Measurements from ENCODE around the gene LPXN.

DNA sequence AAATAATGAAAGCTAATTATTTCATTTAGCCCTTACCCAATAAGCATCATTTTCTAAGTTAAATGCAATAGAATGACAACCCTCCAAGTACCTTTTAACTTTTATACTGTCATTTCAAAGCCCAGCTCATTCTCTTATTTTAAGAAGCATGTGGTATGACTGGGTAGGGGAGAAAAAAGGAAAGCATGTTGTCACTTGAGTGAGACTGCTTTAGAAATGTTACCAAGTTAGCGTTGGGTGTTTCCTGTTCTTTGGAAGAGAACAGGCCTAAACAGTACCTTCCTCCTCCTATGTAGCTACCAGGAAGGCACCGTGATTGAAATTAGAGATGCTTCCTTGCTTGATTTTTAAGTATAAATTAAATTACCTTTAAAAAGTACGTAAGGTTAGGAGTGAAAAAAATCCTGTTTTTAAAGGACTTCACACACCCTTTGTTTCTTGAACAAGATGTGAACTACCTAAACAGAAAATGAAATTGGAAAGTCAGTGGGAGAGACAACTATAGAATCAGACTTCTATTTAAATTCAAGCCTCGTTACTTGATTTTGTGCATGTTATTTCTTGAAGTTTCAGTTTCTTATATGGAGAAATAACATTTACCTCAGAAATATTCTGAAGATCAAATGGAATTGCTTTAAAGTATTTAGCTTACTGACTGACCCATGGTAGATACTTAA lies 46.1 kb upstream of the LPXN start:
- TF ChIP-seq, protein P1, sequence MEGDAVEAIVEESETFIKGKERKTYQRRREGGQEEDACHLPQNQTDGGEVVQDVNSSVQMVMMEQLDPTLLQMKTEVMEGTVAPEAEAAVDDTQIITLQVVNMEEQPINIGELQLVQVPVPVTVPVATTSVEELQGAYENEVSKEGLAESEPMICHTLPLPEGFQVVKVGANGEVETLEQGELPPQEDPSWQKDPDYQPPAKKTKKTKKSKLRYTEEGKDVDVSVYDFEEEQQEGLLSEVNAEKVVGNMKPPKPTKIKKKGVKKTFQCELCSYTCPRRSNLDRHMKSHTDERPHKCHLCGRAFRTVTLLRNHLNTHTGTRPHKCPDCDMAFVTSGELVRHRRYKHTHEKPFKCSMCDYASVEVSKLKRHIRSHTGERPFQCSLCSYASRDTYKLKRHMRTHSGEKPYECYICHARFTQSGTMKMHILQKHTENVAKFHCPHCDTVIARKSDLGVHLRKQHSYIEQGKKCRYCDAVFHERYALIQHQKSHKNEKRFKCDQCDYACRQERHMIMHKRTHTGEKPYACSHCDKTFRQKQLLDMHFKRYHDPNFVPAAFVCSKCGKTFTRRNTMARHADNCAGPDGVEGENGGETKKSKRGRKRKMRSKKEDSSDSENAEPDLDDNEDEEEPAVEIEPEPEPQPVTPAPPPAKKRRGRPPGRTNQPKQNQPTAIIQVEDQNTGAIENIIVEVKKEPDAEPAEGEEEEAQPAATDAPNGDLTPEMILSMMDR (IDR thresholded peaks at IDR 0.05; ENCODE audit: extremely low read depth in 1 of 2, insufficient read depth in 1 of 2, low read depth in 1 of 2, low read length in 2 of 2), result no peak
- TF ChIP-seq POLR2AphosphoS5 (IDR thresholded peaks at IDR 0.05; ENCODE audit: insufficient read depth, low read depth, low read length) (no peak), POLR2A (IDR thresholded peaks at IDR 0.05; ENCODE audit: low read depth, low read length) (no peak), JUN (IDR thresholded peaks at IDR 0.05; ENCODE audit: borderline replicate concordance, insufficient read depth, insufficient read length, low read depth) (no peak), GATA2 (IDR thresholded peaks at IDR 0.05; ENCODE audit: insufficient read depth, insufficient read length, low read depth, low read length) (no peak), FOS (IDR thresholded peaks at IDR 0.05; ENCODE audit: borderline replicate concordance, insufficient read depth, low read length) (no peak), EZH2 (IDR thresholded peaks at IDR 0.05; ENCODE audit: borderline replicate concordance, low read depth, low read length, severe bottlenecking) (no peak)

All from endothelial cell of umbilical vein (primary cell).